Stimulated activated CD8-positive, alpha-beta memory T cell treated with anti-CD3 and anti-CD28 coated beads, Interleukin-12 subunit alpha, Interleukin-12 subunit beta, amount 100 ng/mL, for 24 hours (primary cell): ENCODE data around the gene AQP6.

Experiments
- DNase-seq: peaks from one replicate; pipeline ENCODE4 v3.0.0-alpha.2; 2020; ENCODE audit errors: extremely low read depth

AQP6 gene, protein sequence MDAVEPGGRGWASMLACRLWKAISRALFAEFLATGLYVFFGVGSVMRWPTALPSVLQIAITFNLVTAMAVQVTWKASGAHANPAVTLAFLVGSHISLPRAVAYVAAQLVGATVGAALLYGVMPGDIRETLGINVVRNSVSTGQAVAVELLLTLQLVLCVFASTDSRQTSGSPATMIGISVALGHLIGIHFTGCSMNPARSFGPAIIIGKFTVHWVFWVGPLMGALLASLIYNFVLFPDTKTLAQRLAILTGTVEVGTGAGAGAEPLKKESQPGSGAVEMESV

GRCh38 chr12:49972641-49973360 is at the start of gene AQP6:
AQP6 (plus strand) TSS chr12:49972947; CDS start chr12:49973174, 227 bp downstream.
- no peak for DNase-seq

GRCh38 chr12:49923035-49923644 is 49.6 kb upstream of the AQP6 start:
- DNase-seq: no peak

- DNase-seq: no peak
These were observed 48.7 kb upstream of the AQP6 start for GRCh38 chr12:49923880-49924556.

GRCh38 chr12:49924628-49925246 is 48.0 kb upstream of the AQP6 start:
- DNase-seq: no peak

DNA sequence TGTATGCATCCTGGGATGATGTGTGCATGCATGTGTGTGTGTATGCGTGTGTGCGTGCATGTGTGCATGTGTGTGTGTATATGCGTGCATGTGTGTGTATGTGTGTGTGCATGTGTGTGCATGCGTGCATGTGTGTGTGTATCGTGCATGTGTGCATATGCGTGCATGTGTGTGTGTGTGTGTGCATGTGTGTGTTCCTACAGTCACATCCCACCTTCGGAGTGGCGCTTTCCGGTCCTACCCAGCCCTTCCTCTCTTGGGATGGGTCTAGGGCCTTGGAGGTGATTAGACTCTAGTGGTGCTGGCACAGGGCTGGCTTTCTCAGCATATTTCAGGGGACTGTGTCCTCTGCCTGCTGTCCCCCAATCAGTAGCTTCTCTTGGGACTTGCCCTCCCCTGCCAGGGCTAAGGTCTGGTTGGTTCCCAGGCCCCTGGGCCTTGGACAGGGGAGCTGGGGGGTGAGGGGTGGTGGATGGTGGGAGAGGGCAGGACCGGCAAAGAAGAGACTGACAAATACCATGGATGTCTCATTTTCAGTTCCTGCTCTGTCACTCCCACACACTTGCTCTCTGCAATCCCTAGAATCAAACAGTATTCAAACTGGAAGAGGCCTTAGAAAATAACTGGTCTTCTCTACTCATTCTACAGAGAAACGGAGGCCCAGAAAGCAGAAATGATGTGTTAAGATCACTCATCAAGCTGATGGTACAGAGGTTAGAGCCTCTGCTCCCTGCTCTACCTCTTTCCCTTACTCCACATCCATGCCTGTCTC is 47.1 kb upstream of the AQP6 start:
- no peak for DNase-seq

- no peak for DNase-seq
These were observed 44.3 kb upstream of the AQP6 start for GRCh38 chr12:49928471-49928870.

DNA sequence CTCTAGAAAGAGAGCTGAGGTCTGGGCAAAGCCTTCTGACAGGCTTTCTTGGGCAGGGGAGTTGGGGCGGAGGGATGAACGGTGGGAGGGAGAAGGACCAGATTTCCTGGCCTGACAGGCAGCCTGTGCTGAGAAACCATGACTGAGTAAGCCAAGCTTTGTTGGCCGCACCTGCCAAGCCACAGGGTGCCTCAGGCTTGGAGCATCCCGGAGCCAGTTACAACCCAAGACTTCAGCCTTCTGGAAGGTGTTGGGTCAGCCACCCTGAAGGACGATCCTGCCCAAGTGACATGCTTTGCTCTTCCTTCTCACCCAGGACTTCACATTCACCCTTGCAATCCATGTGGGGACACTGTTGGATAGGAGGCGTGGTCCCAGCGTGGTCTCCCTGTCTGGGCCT is 43.2 kb upstream of the AQP6 start:
- no peak for DNase-seq

DNA sequence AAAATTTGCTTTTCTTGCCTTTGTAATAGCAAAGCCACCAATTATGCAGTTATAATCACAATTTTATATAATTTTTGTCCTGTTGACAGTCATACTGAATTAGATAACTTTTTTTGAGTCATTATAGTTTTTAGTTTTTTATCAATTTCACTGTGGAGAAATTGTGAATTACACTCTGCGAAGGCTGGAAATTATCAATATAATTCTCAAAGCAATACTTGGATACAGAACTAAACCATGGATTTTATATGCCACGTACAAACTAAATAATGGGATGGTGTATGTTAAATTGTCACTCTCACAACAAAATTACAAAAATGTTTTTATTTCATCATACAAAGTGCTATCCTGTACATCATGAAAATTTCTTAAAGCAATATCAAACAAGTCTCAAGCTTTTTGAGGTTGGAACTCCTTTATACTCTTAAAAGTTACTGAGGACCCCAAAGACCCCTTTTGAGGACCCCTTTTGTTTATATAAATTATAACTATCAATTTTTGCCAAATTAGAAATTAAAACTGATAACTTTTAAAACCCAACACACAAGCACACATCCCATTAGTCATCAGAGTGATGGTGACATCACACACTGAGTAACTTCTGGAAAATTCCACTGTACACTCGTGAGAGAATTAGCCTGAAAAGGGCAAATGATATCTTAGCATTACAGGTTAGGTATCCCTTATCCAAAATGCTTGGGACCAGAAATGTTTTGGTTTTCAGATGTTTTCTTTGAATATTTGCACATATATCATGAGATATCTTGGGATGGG is 42.0 kb upstream of the AQP6 start:
- DNase-seq: no peak

DNA sequence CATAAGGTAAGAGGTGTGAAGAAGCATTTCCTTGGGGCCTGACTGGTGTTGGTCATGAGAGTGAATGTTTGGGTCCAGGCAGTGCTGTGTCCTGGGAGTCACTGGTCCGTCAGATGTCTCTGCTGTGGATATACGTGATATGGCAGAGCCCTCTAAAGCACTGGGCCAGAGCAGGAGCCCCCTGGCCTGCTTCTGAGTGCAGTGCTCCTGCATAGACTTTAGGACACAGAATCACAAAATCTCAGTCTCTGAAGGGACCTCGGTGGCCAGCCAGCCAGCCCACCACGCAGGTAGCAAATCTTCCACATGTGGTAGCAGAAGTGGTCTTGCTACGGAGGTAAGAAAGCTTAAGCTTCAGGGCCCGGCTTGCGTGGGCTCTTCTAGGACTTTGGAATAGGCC is 40.7 kb upstream of the AQP6 start:
- DNase-seq: no peak

- no peak for DNase-seq
These were observed 40.1 kb upstream of the AQP6 start for GRCh38 chr12:49932533-49933130.

DNA sequence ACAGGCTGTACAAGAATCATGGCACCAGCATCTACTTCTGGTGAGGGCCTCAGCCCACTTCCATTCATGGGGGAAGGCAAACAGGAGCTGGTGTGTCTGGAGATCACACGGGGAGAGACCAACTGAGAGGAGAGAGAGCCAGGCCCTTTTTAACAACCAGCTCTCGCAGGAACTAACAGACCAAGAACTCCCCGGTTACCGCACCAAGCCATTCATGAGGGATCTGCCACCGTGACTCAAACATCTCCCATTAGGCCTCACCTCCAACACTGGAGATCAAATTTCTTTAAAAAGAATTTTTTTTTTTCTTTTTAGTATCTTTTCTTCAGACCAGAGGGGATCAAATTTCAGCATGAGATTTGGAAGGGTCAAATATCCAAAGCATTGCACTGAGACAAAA is 39.0 kb upstream of the AQP6 start:
- no peak for DNase-seq

- DNase-seq: no peak
These were observed 38.2 kb upstream of the AQP6 start for GRCh38 chr12:49934505-49934904.

DNA sequence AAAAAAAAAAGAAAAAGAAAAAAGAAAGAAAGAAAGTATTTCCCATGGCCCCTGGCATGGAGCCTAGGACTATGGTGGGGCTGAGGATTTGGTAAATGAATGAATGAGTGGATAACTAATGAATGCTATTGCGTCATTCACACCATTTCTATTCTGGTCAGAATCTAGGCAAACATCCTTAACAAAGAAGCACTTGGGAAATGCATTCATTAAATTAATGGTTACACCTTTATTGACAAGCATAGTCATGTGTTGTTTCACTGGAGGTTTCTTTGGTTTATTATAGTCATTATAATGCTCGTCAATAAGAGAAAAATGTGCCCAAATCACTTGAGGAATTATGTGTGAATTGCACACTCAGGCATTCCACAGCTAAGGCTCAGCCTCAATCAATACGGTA is 35.8 kb upstream of the AQP6 start:
- DNase-seq: no peak

DNA sequence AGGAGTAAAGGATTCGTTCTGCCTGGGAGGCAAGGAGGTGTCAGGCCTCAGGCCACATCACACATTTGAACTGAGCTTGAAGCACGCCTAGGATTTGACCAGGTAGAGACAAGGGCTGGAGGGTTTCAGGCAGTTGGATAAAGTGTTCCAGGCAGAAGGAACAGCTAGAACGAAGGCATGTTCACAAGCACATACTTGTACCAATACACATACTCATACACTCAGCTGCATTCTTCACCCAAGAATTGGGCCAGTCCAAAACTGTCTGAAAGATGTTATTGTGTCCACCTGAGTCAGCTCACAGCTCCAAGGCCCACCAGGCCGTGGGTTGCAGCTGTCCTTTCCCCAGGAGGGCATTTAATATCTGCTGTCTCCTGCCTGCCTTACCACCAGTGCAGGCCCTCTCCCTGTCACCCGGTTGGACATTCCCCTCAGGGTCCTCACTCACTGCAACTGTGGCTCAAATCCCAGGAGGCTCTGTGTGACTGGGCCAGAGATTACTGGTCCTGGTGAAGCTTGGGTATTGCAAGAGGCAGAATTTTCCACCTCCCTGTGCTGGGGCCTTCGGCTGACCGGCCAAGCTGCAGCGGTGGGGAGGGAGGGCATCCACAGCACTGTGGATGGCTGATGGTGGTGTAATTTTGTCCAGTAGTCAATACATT is 35.0 kb upstream of the AQP6 start:
- DNase-seq: no peak

GRCh38 chr12:49939307-49939706 is 33.4 kb upstream of the AQP6 start:
- DNase-seq: no peak

DNA sequence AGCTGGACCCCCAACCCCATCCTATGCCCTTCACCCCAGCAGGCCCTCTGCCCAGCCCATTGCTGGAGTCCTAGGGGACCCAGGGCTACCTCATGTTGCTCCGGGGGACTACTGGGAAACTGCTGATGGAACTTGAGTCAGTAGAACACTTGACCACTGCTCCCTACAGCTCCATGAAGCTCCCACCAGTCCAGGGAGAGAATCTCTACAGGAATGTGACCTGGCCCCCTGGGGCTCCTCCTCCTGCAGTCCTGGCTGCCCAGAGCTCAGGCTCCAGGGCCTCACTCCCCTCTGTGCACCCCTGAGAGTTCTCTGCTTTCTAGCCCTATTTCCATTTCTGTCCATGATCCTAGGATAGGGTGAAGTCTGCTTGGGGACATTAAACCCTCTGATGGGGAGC is 33.0 kb upstream of the AQP6 start:
- no peak for DNase-seq

GRCh38 chr12:49941556-49942511 is 30.9 kb upstream of the AQP6 start:
- DNase-seq: no peak

DNA sequence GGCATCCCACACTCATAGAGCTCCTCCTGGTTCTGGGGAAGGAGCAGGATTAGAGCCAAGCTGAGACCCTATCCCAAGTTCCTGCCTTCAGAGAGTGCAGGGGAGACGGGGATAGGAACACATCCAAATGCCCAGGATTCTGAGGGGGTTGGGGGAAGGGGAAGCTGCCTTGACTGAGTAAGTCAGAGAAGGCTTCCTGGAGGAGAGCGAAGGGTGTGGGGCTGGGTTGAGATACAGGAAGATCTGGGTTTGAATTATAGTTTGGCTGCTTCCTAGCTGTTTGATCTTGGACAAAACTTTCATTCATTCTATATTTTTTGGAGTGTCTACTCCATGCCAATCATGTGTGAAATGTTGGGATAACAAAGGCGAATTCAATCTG is 30.2 kb upstream of the AQP6 start:
- DNase-seq: no peak
